ENCODE measurements around the gene IQSEC3.
"Not testable (repeated sequence)": the region's sequence is repeated elsewhere in the genome, so short reads cannot be mapped to it uniquely, and the experiment has no call there.

Gene IQSEC3

DNA sequence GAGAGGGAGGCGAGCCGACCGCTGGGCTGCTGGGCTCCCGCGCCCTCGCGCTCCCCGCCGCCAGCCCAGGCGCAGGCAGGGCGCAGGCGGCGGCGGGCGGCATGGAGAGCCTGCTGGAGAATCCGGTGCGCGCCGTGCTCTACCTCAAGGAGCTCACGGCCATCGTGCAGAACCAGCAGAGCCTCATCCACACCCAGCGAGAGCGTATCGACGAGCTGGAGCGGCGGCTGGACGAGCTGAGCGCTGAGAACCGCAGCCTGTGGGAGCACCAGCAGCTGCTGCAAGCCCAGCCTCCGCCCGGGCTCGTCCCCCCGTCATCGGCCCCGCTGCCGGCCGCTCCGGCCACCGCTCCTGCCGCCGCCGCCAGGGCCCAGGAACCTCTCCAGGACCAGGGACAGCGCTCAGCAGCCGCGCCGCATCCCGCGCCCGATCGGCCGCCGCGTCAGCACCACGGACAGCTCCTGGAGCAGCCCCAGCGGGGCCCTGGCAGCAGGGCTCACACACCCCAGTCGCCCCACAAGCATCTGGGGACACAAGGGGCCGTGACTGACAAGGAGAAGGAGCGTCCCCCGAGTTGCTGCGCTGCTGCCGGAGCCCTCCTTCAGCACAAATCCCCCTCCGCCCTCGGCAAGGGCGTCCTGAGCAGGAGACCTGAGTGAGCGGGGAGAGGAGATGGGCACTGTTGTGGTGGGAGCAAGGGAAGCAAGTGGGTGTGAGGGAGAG, 376 bp downstream of the IQSEC3 start:
- H4K8ac ChIP-seq (ENCODE audit: low read length); H2BK120ac ChIP-seq (ENCODE audit: low read depth, low read length); H3K4me1 ChIP-seq (ENCODE audit: control insufficient read depth, insufficient read depth, low read depth, low read length); H3K9ac ChIP-seq (ENCODE audit: low read length); H2BK5ac ChIP-seq (ENCODE audit: low read depth, low read length, poor library complexity, severe bottlenecking); H2AFZ ChIP-seq (ENCODE audit: low read depth, low read length); H2BK12ac ChIP-seq (ENCODE audit: low read length in 2 of 2); H2AK5ac ChIP-seq (ENCODE audit: low read length, severe bottlenecking); H3K9me3 ChIP-seq (ENCODE audit: control insufficient read depth, low read length); H3K18ac ChIP-seq (ENCODE audit: low read depth in 1 of 2, low read length in 2 of 2); H3K27ac ChIP-seq (ENCODE audit: low read length, poor library complexity, severe bottlenecking); H4K91ac ChIP-seq (ENCODE audit: low read length); H3K23ac ChIP-seq (ENCODE audit: low read length in 2 of 2); H2BK15ac ChIP-seq (ENCODE audit: low read depth, poor library complexity, severe bottlenecking); H3K79me1 ChIP-seq (replicated peaks; ENCODE audit: low read length, poor library complexity, severe bottlenecking); H3K14ac ChIP-seq (ENCODE audit: low read length in 2 of 2); H3K36me3 ChIP-seq (ENCODE audit: control insufficient read depth in 1 of 2, insufficient read depth in 2 of 2, low read depth in 1 of 2, low read length in 2 of 2); H3K4ac ChIP-seq (ENCODE audit: low read depth in 1 of 2, low read length in 2 of 2): not testable (repeated sequence)
- Histone ChIP-seq H3K4me3 (ENCODE audit: insufficient read depth in 1 of 2, low read depth in 1 of 2, low read length in 2 of 2) (peak overlapping the region in 1 of 2 experiments; percentile 36), H3K27me3 (ENCODE audit: control insufficient read depth in 1 of 2, insufficient read depth in 1 of 2, low read length in 2 of 2) (peaks cover 15 to 22% of the 10 kb centered on the region in 2 experiments), H3K4me2 (ENCODE audit: low read length, poor library complexity, severe bottlenecking) (peak overlapping the region; percentile 72)
- peak; percentile 58 for DNase-seq
- WGBS: 10% methylated on average over 8 of the region's 66 CpGs

DNA sequence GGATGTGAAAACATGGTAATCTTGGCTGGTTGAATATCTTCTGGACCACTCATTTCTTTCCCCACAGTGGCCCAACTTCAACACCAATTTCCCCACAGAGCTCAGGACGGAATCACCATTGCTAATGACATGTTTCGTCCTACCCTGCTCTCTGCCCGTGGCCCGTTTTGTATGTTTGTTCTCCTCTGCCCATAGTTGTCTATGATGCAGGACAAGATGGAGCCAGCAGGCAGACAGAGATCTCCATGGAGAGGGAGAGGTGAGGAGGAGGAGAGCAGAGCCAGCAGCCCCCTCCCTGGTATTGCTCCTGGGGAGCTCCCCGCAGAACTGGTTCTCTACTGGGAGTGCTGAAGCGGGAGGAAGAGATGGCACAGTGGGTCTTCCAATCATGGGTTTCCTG, 3.1 kb downstream of the IQSEC3 start:
- H3K4ac ChIP-seq (ENCODE audit: low read depth in 1 of 2, low read length in 2 of 2); H3K23ac ChIP-seq (ENCODE audit: low read length in 2 of 2): not testable (repeated sequence)

DNA sequence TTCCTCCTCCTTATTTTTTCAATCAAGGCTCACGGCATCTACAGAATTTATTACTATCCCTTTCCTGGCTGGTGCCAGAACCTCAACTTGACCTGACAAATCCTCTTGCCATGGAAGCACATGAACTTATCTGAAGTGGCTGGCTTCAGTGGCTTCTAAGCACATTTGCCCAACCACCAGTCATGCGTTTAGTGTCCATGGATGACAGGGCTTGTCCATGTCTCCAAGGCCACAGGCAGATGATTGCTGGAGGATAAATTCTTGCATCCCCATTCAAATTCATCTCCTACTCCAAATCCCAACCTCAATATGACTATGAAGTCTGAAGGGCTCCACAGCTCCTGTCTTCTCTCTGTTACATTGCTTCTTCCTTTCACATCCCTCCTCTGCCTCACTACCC, 4.0 kb downstream of the IQSEC3 start:
- not testable (repeated sequence) for H3K36me3 ChIP-seq (ENCODE audit: control insufficient read depth in 1 of 2, insufficient read depth in 2 of 2, low read depth in 1 of 2, low read length in 2 of 2); H3K4ac ChIP-seq (ENCODE audit: low read depth in 1 of 2, low read length in 2 of 2); H3K27ac ChIP-seq (ENCODE audit: low read length, poor library complexity, severe bottlenecking); H3K4me1 ChIP-seq (ENCODE audit: control insufficient read depth, insufficient read depth, low read depth, low read length); H2BK12ac ChIP-seq (ENCODE audit: low read length in 2 of 2); H2AFZ ChIP-seq (ENCODE audit: low read depth, low read length); H4K91ac ChIP-seq (ENCODE audit: low read length); H3K9me3 ChIP-seq (ENCODE audit: control insufficient read depth, low read length); H3K4me2 ChIP-seq (ENCODE audit: low read length, poor library complexity, severe bottlenecking); H3K14ac ChIP-seq (ENCODE audit: low read length in 2 of 2); H3K18ac ChIP-seq (ENCODE audit: low read depth in 1 of 2, low read length in 2 of 2); H2BK5ac ChIP-seq (ENCODE audit: low read depth, low read length, poor library complexity, severe bottlenecking); H4K8ac ChIP-seq (ENCODE audit: low read length); H3K23ac ChIP-seq (ENCODE audit: low read length in 2 of 2); H2BK15ac ChIP-seq (ENCODE audit: low read depth, poor library complexity, severe bottlenecking); H2AK5ac ChIP-seq (ENCODE audit: low read length, severe bottlenecking); H3K9ac ChIP-seq (ENCODE audit: low read length); DNase-seq; H2BK120ac ChIP-seq (ENCODE audit: low read depth, low read length); H3K79me1 ChIP-seq (replicated peaks; ENCODE audit: low read length, poor library complexity, severe bottlenecking); H3K4me3 ChIP-seq (ENCODE audit: insufficient read depth in 1 of 2, low read depth in 1 of 2, low read length in 2 of 2)
- H3K27me3 ChIP-seq (ENCODE audit: control insufficient read depth in 1 of 2, insufficient read depth in 1 of 2, low read length in 2 of 2): peaks cover 17 to 28% of the 10 kb centered on the region in 2 experiments
- WGBS: 86% methylated on average over 2 of the region's 2 CpGs

More for the DNA sequence above, 3.1 kb downstream of the IQSEC3 start:
- not testable (repeated sequence) for H2BK15ac ChIP-seq (ENCODE audit: low read depth, poor library complexity, severe bottlenecking); H3K4me2 ChIP-seq (ENCODE audit: low read length, poor library complexity, severe bottlenecking); H4K91ac ChIP-seq (ENCODE audit: low read length); H2BK120ac ChIP-seq (ENCODE audit: low read depth, low read length); H4K8ac ChIP-seq (ENCODE audit: low read length); H3K9ac ChIP-seq (ENCODE audit: low read length); H3K79me1 ChIP-seq (replicated peaks; ENCODE audit: low read length, poor library complexity, severe bottlenecking); H2AFZ ChIP-seq (ENCODE audit: low read depth, low read length); DNase-seq; H2AK5ac ChIP-seq (ENCODE audit: low read length, severe bottlenecking); H2BK12ac ChIP-seq (ENCODE audit: low read length in 2 of 2); H3K18ac ChIP-seq (ENCODE audit: low read depth in 1 of 2, low read length in 2 of 2); H3K9me3 ChIP-seq (ENCODE audit: control insufficient read depth, low read length); H3K4me3 ChIP-seq (ENCODE audit: insufficient read depth in 1 of 2, low read depth in 1 of 2, low read length in 2 of 2); H3K36me3 ChIP-seq (ENCODE audit: control insufficient read depth in 1 of 2, insufficient read depth in 2 of 2, low read depth in 1 of 2, low read length in 2 of 2); H3K14ac ChIP-seq (ENCODE audit: low read length in 2 of 2); H2BK5ac ChIP-seq (ENCODE audit: low read depth, low read length, poor library complexity, severe bottlenecking); H3K27ac ChIP-seq (ENCODE audit: low read length, poor library complexity, severe bottlenecking); H3K4me1 ChIP-seq (ENCODE audit: control insufficient read depth, insufficient read depth, low read depth, low read length)
- 69% methylated on average over 5 of the region's 6 CpGs for WGBS
- H3K27me3 ChIP-seq (ENCODE audit: control insufficient read depth in 1 of 2, insufficient read depth in 1 of 2, low read length in 2 of 2): peaks cover 17 to 25% of the 10 kb centered on the region in 2 experiments

DNA sequence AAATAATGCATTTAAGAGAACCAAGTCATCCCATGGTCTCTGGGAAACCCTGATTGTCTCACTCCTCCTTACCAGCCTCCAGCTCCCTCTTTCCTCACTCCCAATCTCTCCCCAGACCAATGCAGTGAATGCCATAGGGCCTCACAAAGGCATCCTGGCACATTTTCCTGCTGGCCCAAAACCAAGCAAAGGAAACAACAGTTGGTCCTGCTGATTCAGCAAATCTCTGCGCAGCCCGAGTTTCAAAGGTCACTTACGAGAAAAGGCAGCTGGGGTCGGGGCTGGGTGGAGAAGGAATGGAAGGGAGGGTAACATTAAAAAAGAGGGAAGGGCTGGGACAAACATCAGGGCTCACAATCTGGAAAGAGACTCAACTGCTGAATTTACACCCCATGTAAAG, 5.5 kb downstream of the IQSEC3 start:
- peaks cover 26 to 37% of the 10 kb centered on the region in 2 experiments for H3K27me3 ChIP-seq (ENCODE audit: control insufficient read depth in 1 of 2, insufficient read depth in 1 of 2, low read length in 2 of 2)
- H3K4ac ChIP-seq (ENCODE audit: low read depth in 1 of 2, low read length in 2 of 2); H3K36me3 ChIP-seq (ENCODE audit: control insufficient read depth in 1 of 2, insufficient read depth in 2 of 2, low read depth in 1 of 2, low read length in 2 of 2); H2AFZ ChIP-seq (ENCODE audit: low read depth, low read length); H4K8ac ChIP-seq (ENCODE audit: low read length); H3K9ac ChIP-seq (ENCODE audit: low read length); H3K4me3 ChIP-seq (ENCODE audit: insufficient read depth in 1 of 2, low read depth in 1 of 2, low read length in 2 of 2); H2BK120ac ChIP-seq (ENCODE audit: low read depth, low read length); H2BK12ac ChIP-seq (ENCODE audit: low read length in 2 of 2); H3K4me2 ChIP-seq (ENCODE audit: low read length, poor library complexity, severe bottlenecking); H3K9me3 ChIP-seq (ENCODE audit: control insufficient read depth, low read length); H2BK15ac ChIP-seq (ENCODE audit: low read depth, poor library complexity, severe bottlenecking); H3K79me1 ChIP-seq (replicated peaks; ENCODE audit: low read length, poor library complexity, severe bottlenecking); H3K27ac ChIP-seq (ENCODE audit: low read length, poor library complexity, severe bottlenecking); H3K14ac ChIP-seq (ENCODE audit: low read length in 2 of 2); H3K4me1 ChIP-seq (ENCODE audit: control insufficient read depth, insufficient read depth, low read depth, low read length); H4K91ac ChIP-seq (ENCODE audit: low read length); H2AK5ac ChIP-seq (ENCODE audit: low read length, severe bottlenecking); H2BK5ac ChIP-seq (ENCODE audit: low read depth, low read length, poor library complexity, severe bottlenecking); H3K18ac ChIP-seq (ENCODE audit: low read depth in 1 of 2, low read length in 2 of 2); DNase-seq; H3K23ac ChIP-seq (ENCODE audit: low read length in 2 of 2): not testable (repeated sequence)
- 69% methylated on average over 3 of the region's 4 CpGs for WGBS
